Testis (tissue), 3 donors: ENCODE data around the gene SDC3. TPM values are rescaled to one million over a fixed set of nuclear protein-coding genes. Genes with fewer than 3 reads are reported as not detected.
A peak's percentile ranks its signal among the peaks of the same experiment; 100 is the strongest.

Source experiments
- DNase-seq: peaks from one replicate; pipeline ENCODE4 v3.0.0-alpha.2; 2019
- H3K27ac ChIP-seq, 2 donors: fragments of 200-600 bp; sonication (generic); one replicate each; pipeline ENCODE4 v1.5.1; 2019
- H3K27me3 ChIP-seq: fragments of 200-600 bp; sonication (generic); one replicate; pipeline ENCODE4 v1.5.1; 2019
- H3K36me3 ChIP-seq: fragments of 200-600 bp; sonication (generic); one replicate; pipeline ENCODE4 v1.5.1; 2017; ENCODE audit warnings: low read depth; ENCODE audit errors: missing control alignments
- H3K4me1 ChIP-seq: fragments of 200-600 bp; sonication (generic); one replicate; pipeline ENCODE4 v1.5.1; 2019
- H3K4me3 ChIP-seq, 2 donors: fragments of 200-600 bp; sonication (generic); one replicate each; pipeline ENCODE4 v1.5.1; 2017 to 2019
- H3K9me3 ChIP-seq: fragments of 200-600 bp; sonication (generic); one replicate; pipeline ENCODE4 v1.5.1; 2017
- POLR2A ChIP-seq: fragments of 450-650 bp; IDR thresholded peaks from one replicate; pipeline ENCODE4 v1.6.1; 2017; ENCODE audit warnings: antibody characterized with exemption, mild to moderate bottlenecking, moderate library complexity
- WGBS, 2 donors: methylation state at CpG; one replicate each; pipeline ENCODE4 v1.1.5; 2018; 5-methylcytosine and 5-hydroxymethylcytosine counted together
- intact Hi-C: fragments of 100-400 bp; cut with DNase I; formaldehyde crosslinking; loops from one replicate; pipeline ENCODE4 v1.15.1; 2023; ENCODE audit warnings: low total_unique reads
- polyA plus RNA-seq: library from polyadenylated mRNA; stranded (reverse); fragments of 350-450 nt; fragmentation: Illumina TruSeq; extraction: RNeasy Lipid Tissue Mini Kit (QIAGEN cat#74804); gene quantifications from one replicate; pipeline ENCODE4 v1.2.3, GENCODE V29; 2014; ENCODE audit warnings: low read depth, low replicate concordance; ENCODE audit not compliant: insufficient read depth
- small RNA-seq, 2 donors: library from RNA; depleted of rRNA; stranded (forward); fragments of <200 nt; gene quantifications; one replicate each; pipeline ENCODE3, GENCODE V24; 2016
- total RNA-seq, 2 donors: library from RNA; depleted of rRNA; stranded (reverse); fragments of >200 nt; gene quantifications; one replicate each; pipeline ENCODE4 v1.2.3, GENCODE V29; 2016
- TF ChIP-seq, protein P1 (sequence below), 3 experiments: fragments of 450-650 bp in 2 of 3; fragments of 200-600 bp in 1 of 3; sonication (generic) in 1 of 3; IDR thresholded peaks; one replicate each; pipeline ENCODE4 v1.5.1; 2016 to 2019; ENCODE audit warnings: antibody characterized with exemption in 3 of 3, mild to moderate bottlenecking in 2 of 3, moderate library complexity in 1 of 3

The SDC3 gene
- total and polyA plus RNA-seq, 3 donors from 2014 or later, result 3.9 to 21.2 (median 6.9) TPM

DNA sequence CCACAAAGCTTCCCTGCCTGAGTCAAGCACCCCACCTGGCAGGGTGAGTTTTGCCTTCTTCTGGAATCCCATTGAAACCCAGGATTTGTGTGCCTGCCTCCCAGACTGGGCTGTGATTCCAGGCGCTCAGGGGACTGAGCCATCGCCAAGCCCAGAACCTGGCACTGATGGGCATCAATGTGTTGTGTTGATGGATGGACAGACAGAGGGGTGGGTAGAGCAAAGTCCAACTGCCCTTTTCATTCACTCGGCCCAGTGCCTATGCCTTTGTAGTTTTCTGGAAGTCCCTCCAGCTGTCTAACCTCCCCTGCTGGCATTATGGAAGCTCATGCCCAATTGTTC lies 85.0 kb downstream of the SDC3 start:
- intact Hi-C loops, result no loop called here
- peak overlapping the region in 1 of 2 donors; percentile 34 for H3K4me3 ChIP-seq
- H3K4me1 ChIP-seq, result peaks cover 13% of the 10 kb centered on the region
- H3K36me3 ChIP-seq, result no peaks in the 10 kb centered on the region
- H3K9me3 ChIP-seq, result no peaks in the 10 kb centered on the region
- TF ChIP-seq, protein P1, sequence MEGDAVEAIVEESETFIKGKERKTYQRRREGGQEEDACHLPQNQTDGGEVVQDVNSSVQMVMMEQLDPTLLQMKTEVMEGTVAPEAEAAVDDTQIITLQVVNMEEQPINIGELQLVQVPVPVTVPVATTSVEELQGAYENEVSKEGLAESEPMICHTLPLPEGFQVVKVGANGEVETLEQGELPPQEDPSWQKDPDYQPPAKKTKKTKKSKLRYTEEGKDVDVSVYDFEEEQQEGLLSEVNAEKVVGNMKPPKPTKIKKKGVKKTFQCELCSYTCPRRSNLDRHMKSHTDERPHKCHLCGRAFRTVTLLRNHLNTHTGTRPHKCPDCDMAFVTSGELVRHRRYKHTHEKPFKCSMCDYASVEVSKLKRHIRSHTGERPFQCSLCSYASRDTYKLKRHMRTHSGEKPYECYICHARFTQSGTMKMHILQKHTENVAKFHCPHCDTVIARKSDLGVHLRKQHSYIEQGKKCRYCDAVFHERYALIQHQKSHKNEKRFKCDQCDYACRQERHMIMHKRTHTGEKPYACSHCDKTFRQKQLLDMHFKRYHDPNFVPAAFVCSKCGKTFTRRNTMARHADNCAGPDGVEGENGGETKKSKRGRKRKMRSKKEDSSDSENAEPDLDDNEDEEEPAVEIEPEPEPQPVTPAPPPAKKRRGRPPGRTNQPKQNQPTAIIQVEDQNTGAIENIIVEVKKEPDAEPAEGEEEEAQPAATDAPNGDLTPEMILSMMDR (IDR thresholded peaks at IDR 0.05), result no peak
- TF ChIP-seq POLR2A, result no peak
- no peaks in the 10 kb centered on the region for H3K27me3 ChIP-seq
- H3K27ac ChIP-seq, result peak overlapping the region; percentile 87
- DNase-seq, result no peak
- WGBS, 2 donors, result 37 to 71% methylated on average over 3 of the region's 3 CpGs

DNA sequence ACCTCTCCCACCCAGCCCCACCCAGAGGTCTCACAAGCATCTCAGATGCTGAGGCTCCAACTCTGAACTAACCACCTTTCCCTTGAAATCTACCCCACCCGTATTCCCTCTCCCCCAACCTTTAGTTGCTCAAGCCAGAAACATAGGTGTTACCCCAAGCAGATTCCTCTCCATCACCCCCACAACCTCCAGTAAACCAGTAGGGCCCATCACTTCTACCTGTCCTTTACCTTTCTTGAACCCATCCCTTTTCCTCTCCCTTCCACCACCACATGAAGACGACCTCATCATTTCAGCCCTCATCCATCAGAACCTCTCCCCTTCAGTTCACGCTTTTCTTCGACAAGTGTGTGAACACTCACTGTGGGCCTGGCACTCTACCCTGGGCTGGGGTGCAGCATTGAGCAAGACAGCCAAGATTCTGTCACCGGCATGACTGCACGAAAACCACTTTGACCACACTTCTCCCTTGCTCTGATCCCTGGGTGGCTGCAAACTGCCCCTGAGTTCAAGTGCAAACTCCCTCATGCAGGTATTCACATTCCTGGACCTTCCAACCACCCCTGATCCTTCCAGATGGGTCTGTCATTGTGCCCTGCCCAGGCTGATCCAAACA lies 85.5 kb downstream of the SDC3 start:
- WGBS, 2 donors, result 73 to 76% methylated on average over 6 of the region's 6 CpGs
- H3K27ac ChIP-seq, result peak overlapping the region; percentile 87
- H3K36me3 ChIP-seq, result no peaks in the 10 kb centered on the region
- H3K9me3 ChIP-seq, result no peaks in the 10 kb centered on the region
- H3K4me3 ChIP-seq, result no peak overlapping the region
- no peaks in the 10 kb centered on the region for H3K27me3 ChIP-seq
- intact Hi-C loops, result no loop called here
- H3K4me1 ChIP-seq, result peaks cover 13% of the 10 kb centered on the region
- TF ChIP-seq, protein P1 (IDR thresholded peaks at IDR 0.05), result no peak
- no peak for TF ChIP-seq POLR2A
- DNase-seq, result no peak

DNA sequence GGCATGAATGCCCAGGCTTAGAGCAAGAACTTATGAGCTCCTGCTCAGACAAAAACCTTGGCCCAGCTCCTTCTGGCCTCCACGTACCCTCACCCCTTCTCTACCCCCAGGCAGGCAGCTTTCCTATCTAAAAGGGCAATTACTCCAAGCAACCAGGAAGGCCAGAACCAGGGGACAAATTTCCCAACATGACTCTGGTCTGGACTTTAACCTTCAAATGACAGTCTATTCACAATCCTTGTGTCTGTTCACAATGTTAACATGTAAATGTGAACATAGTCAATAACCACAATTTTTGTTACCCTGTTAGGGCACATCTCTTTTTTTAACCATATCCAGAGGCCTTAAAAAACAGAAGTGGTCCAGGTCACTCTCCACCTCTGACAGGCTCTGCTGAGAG lies 86.6 kb downstream of the SDC3 start:
- Histone ChIP-seq H3K4me3 (no peak overlapping the region), H3K27ac (no peak overlapping the region), H3K9me3 (no peaks in the 10 kb centered on the region), H3K27me3 (no peaks in the 10 kb centered on the region), H3K36me3 (no peaks in the 10 kb centered on the region), H3K4me1 (peaks cover 13% of the 10 kb centered on the region)
- TF ChIP-seq, protein P1 (IDR thresholded peaks at IDR 0.05), result no peak
- no peak for TF ChIP-seq POLR2A
- no peak for DNase-seq
- WGBS, 2 donors, result 92% methylated on average over 1 of the region's 1 CpG
- intact Hi-C loops, result no loop called here

DNA sequence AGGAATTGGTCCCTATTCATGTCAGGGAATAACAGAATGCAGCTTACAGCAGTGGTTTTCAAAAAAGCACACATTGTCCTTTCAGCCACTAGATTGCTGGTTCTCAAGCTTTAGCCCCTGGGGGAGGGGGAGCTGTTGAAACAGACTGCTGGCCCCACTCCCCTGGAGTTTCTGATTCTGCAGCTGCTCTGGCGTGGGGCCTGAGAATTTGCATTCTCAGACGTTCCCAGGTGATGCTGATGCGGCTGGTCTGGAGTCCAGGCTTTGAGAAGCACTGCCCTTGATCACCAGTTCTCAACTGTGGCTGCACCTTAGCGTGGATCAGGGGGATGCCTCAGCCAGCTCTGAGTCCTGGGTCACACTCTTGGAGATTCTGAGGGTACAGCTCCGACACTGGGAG lies 88.3 kb downstream of the SDC3 start:
- no peak for TF ChIP-seq POLR2A
- TF ChIP-seq, protein P1 (IDR thresholded peaks at IDR 0.05), result no peak
- H3K27me3 ChIP-seq, result no peaks in the 10 kb centered on the region
- H3K4me1 ChIP-seq, result peaks cover 13% of the 10 kb centered on the region
- H3K4me3 ChIP-seq, result no peak overlapping the region
- no peaks in the 10 kb centered on the region for H3K9me3 ChIP-seq
- H3K36me3 ChIP-seq, result no peaks in the 10 kb centered on the region
- intact Hi-C loops, result no loop called here
- WGBS, 2 donors, result 61 to 74% methylated on average over 5 of the region's 5 CpGs
- no peak overlapping the region for H3K27ac ChIP-seq
- no peak for DNase-seq

Small RNA genes lying within 50 kb of the gene (small RNA-seq; reads per million reads assigned to genes)
- 0 to 0.09 reads per million in 2 donors for gene RN7SKP91
- gene RN7SL371P, result 0 reads per million in 2 donors

Other genes starting within 250 kb of the SDC3 start
- gene MATN1, start 185.2 kb downstream of the SDC3 start, total RNA-seq, result under 1 TPM; 0.55 to 0.62 TPM
- gene MATN1, start 185.2 kb downstream of the SDC3 start, polyA plus RNA-seq, result 0.32 TPM
- 10 to 100 TPM in 1 of 2 donors, 1 to 10 TPM in 1; 2.0 to 16.3 TPM for gene LAPTM5, start 151.0 kb downstream of the SDC3 start, total RNA-seq
- gene LAPTM5, start 151.0 kb downstream of the SDC3 start, polyA plus RNA-seq, result 46.9 TPM
- 10 to 100 TPM; 70.5 to 89.0 TPM for gene PUM1, start 157.0 kb upstream of the SDC3 start, total RNA-seq
- gene PUM1, start 157.0 kb upstream of the SDC3 start, polyA plus RNA-seq, result 41.3 TPM